Stimulated activated CD8-positive, alpha-beta memory T cell treated with anti-CD3 and anti-CD28 coated beads, Interleukin-7, amount 100 ng/mL, for 24 hours (primary cell): ENCODE results near the gene NNAT.

Source experiments
- DNase-seq: peaks from one replicate; pipeline ENCODE4 v3.0.0-alpha.2; 2020; ENCODE audit warnings: low read depth

NNAT gene

DNA sequence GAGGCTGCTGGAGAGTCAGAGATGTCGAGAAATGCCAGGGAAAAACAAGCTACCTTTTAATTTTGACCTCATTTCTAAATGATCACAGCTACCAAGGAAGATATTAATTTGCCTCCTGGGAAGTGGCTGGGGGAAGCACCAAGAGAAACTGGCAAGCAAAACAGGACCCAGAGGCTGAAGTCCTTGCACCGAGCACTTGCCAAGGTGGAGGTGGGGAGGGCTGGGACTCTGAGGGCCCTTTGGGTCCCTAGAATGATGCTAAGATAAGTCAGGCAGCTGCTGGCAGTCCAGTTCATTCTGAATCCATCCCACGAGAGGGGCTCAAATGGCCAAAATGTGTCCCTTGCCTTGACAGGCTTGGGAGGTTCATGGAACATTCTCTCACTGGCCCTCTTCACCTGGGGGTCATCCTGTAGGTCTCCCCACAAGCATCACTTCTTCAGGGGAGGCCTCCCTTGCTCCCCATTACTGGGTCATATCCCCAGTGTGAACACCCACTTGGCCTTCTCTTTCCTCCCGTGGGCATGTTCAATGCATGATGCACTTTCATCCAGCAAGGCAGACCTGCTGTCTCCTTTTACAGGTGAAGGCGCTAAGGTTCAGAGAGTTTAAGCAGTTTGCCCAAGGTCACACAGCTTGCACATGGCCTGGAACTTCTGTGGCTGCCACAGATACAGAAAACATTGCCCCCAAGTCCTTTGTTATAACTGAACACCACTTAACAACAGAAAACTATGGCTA lies 45.7 kb downstream of the NNAT start:
- no peak for DNase-seq

DNA sequence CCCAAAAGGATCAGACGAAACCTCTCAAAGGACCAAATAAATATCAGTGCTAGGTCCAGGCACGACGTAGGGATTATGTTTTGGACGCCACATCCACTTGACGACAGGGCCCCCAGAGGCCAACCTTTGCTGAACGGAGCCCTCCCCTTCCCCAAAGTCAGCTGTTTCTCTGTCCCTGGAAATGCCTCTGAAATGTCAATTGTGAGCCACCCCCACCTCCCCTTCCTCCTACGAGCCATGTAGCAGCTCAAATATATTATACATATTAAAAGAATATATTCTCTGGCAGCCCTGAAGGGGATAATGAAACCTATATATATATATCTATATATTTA lies 46.2 kb downstream of the NNAT start:
- no peak for DNase-seq

- DNase-seq, result no peak
Observed at GRCh38 chr20:37567671-37568588, 46.9 kb downstream of the NNAT start.

DNA sequence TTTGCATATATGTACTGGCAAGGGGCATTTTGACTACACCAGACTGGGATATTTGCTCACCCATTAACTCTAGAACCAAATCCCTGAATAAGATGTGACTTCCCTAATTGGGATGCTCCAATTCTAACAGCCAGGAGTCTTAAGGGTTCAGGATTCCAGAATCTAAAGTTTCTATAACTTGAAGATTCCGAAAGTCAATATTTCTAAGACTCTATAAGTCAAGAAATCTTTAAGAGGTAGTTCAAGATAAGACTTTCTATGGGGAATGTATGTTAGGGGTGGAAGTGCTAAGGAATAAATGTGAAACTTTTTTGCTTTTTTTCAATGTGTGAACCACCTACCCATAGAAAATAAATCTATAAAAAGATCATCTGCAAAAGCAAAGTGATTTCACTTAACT lies 49.4 kb downstream of the NNAT start:
- no peak for DNase-seq

GRCh38 chr20:37571033-37571432 lies 50.0 kb downstream of the NNAT start:
- no peak for DNase-seq
